SK-N-SH (cell line): Measurements from ENCODE around the gene ADAMTSL1. TPM values are rescaled to one million over a fixed set of nuclear protein-coding genes. Genes with fewer than 3 reads are reported as not detected.

Experiments
- CTCF ChIA-PET: fragments of 300-600, 350-600 bp; formaldehyde crosslinking; extraction: SDS; loops from one replicate; lab custom pipeline; 2021; lab: Yijun Ruan, JAX
- POLR2A ChIA-PET: fragments of 350-600 bp; sonication (Branson Sonifier 250); formaldehyde crosslinking; extraction: SDS; loops from one replicate; lab custom pipeline; 2020; ENCODE audit warnings: antibody characterized with exemption, inconsistent platforms; lab: Yijun Ruan, JAX
- DNase-seq: peaks from one replicate; pipeline ENCODE4 v3.0.0; 2012
- H2AFZ ChIP-seq: fragments of 200-600 bp; sonication (generic); 2 replicates; pipeline ENCODE4 v1.8.1; 2016; ENCODE audit warnings: antibody characterized with exemption, mild to moderate bottlenecking, low read depth
- H3F3A ChIP-seq: fragments of 200-600 bp; sonication (generic); replicated peaks from 2 replicates; pipeline ENCODE3; 2016; ENCODE audit warnings: antibody characterized with exemption, mild to moderate bottlenecking; ENCODE audit not compliant: insufficient read depth
- H3K27ac ChIP-seq, 2 experiments: fragments of 200-500 bp in 1 of 2; fragments of 200-600 bp in 1 of 2; sonication (Bioruptor generic) in 1 of 2; sonication (generic), shearing (Covaris generic) in 1 of 2; 2 replicates each; pipeline versions ENCODE4 v1.5.1 to v1.6.1; 2014 to 2016; ENCODE audit warnings: low read depth in 2 of 2, inconsistent platforms in 1 of 2, low read length in 1 of 2, mild to moderate bottlenecking in 1 of 2, mixed read lengths in 1 of 2
- H3K27me3 ChIP-seq: fragments of 200-600 bp; sonication (generic), shearing (Covaris generic); 2 replicates; pipeline ENCODE4 v1.6.1; 2016; ENCODE audit warnings: mixed run types; ENCODE audit not compliant: insufficient read depth
- H3K36me3 ChIP-seq, 2 experiments: fragments of 200-500 bp in 1 of 2; fragments of 200-600 bp in 1 of 2; sonication (Bioruptor generic) in 1 of 2; sonication (generic) in 1 of 2; replicated peaks in 1 of 2; 2 replicates each; pipeline versions ENCODE3 to v1.5.1; 2014 to 2016; ENCODE audit warnings: low read length in 1 of 2, mild to moderate bottlenecking in 1 of 2; ENCODE audit not compliant: insufficient read depth in 2 of 2, control insufficient read depth in 1 of 2
- H3K4me1 ChIP-seq, 2 experiments: fragments of 200-500 bp in 1 of 2; fragments of 200-600 bp in 1 of 2; sonication (Bioruptor generic) in 1 of 2; sonication (generic), shearing (Covaris generic) in 1 of 2; 2 replicates each; pipeline versions ENCODE4 v1.5.1 to v1.6.1; 2014 to 2016; ENCODE audit warnings: low read depth in 1 of 2, low read length in 1 of 2, mixed run types in 1 of 2; ENCODE audit not compliant: insufficient read depth in 2 of 2, control insufficient read depth in 1 of 2
- H3K4me2 ChIP-seq: fragments of 200-600 bp; sonication (generic), shearing (Covaris generic); 2 replicates; pipeline ENCODE4 v1.6.1; 2017; ENCODE audit warnings: mixed run types
- H3K4me3 ChIP-seq, 2 experiments: fragments of 200-500 bp in 1 of 2; fragments of 200-600 bp in 1 of 2; sonication (Bioruptor generic) in 1 of 2; sonication (generic), shearing (Covaris generic) in 1 of 2; 2 replicates each; pipeline versions ENCODE4 v1.5.1 to v1.8.1; 2014 to 2016; ENCODE audit warnings: low read depth in 2 of 2, inconsistent platforms in 1 of 2, low read length in 1 of 2, mild to moderate bottlenecking in 1 of 2, mixed read lengths in 1 of 2, moderate library complexity in 1 of 2
- H3K79me2 ChIP-seq: fragments of 200-600 bp; sonication (generic); 2 replicates; pipeline ENCODE4 v1.8.1; 2017; ENCODE audit warnings: mild to moderate bottlenecking; ENCODE audit not compliant: insufficient read depth
- H3K9ac ChIP-seq: fragments of 200-600 bp; sonication (generic); 2 replicates; pipeline ENCODE4 v1.6.1; 2017; ENCODE audit warnings: mixed run types
- H3K9me2 ChIP-seq: fragments of 200-600 bp; sonication (generic); 2 replicates; pipeline ENCODE4 v1.6.1; 2017; ENCODE audit warnings: mixed run types
- H3K9me3 ChIP-seq: fragments of 200-600 bp; sonication (generic); 2 replicates; pipeline ENCODE4 v1.6.1; 2017; ENCODE audit warnings: mixed run types, mild to moderate bottlenecking, moderate library complexity
- H4K20me1 ChIP-seq: fragments of 200-600 bp; sonication (generic); 2 replicates; pipeline ENCODE4 v1.6.1; 2017; ENCODE audit warnings: mild to moderate bottlenecking, mixed run types; ENCODE audit not compliant: insufficient read depth
- EP300 ChIP-seq, 2 experiments: IDR thresholded peaks; 2 replicates each; pipeline versions ENCODE4 v1.4.0 to v1.6.1; 2012; ENCODE audit warnings: borderline replicate concordance in 1 of 2, low read depth in 1 of 2, low read length in 1 of 2
- EZH2phosphoT487 ChIP-seq: fragments of 200-600 bp; sonication (generic); IDR thresholded peaks from 2 replicates; pipeline ENCODE4 v1.6.1; 2017; ENCODE audit warnings: low read depth, mixed run types, mild to moderate bottlenecking, antibody characterized with exemption, moderate library complexity, borderline replicate concordance
- FOSL2 ChIP-seq: IDR thresholded peaks from 2 replicates; pipeline ENCODE4 v1.4.0; 2012; ENCODE audit warnings: low read depth, mild to moderate bottlenecking, moderate library complexity, borderline replicate concordance
- FOXM1 ChIP-seq: IDR thresholded peaks from 2 replicates; pipeline ENCODE4 v1.4.0; 2012; ENCODE audit warnings: low read depth, mild to moderate bottlenecking
- GABPA ChIP-seq: IDR thresholded peaks from 2 replicates; pipeline ENCODE4 v1.4.0; 2012; ENCODE audit warnings: low read depth, mild to moderate bottlenecking
- GATA2 ChIP-seq: sonication (generic); formaldehyde crosslinking; IDR thresholded peaks from 2 replicates; pipeline ENCODE4 v1.5.0; 2020; ENCODE audit warnings: mild to moderate bottlenecking, missing genetic modification reagents
- MAX ChIP-seq: IDR thresholded peaks from 2 replicates; pipeline ENCODE4 v1.4.0; 2012; ENCODE audit warnings: low read depth
- NFIC ChIP-seq: IDR thresholded peaks from 2 replicates; pipeline ENCODE4 v1.4.0; 2012; ENCODE audit warnings: borderline replicate concordance
- NRF1 ChIP-seq: IDR thresholded peaks from 2 replicates; pipeline ENCODE4 v1.6.1; 2012; ENCODE audit warnings: low read depth, mild to moderate bottlenecking, low read length
- RAD21 ChIP-seq: IDR thresholded peaks from 2 replicates; pipeline ENCODE4 v1.6.1; 2012; ENCODE audit warnings: mild to moderate bottlenecking, low read length
- REST ChIP-seq: IDR thresholded peaks from 2 replicates; pipeline ENCODE4 v1.6.1; 2012; ENCODE audit warnings: mild to moderate bottlenecking, low read depth, low read length, moderate library complexity
- TAF1 ChIP-seq: IDR thresholded peaks from 2 replicates; pipeline ENCODE4 v1.6.1; 2012; ENCODE audit warnings: low read depth, mild to moderate bottlenecking, low read length, moderate library complexity, borderline replicate concordance
- TCF12 ChIP-seq: IDR thresholded peaks from 2 replicates; pipeline ENCODE4 v1.4.0; 2012
- TEAD4 ChIP-seq: IDR thresholded peaks from 2 replicates; pipeline ENCODE4 v1.4.0; 2012; ENCODE audit warnings: mild to moderate bottlenecking, borderline replicate concordance; ENCODE audit not compliant: insufficient read depth
- USF1 ChIP-seq: IDR thresholded peaks from 2 replicates; pipeline ENCODE4 v1.4.0; 2012; ENCODE audit warnings: low read depth, borderline replicate concordance
- WGBS: methylation state at CpG from one replicate; pipeline ENCODE4 v1.1.6; 2017; ENCODE audit warnings: low lambda C conversion rate; 5-methylcytosine and 5-hydroxymethylcytosine counted together
- polyA plus RNA-seq, 3 experiments: library from polyadenylated mRNA; depleted of rRNA; stranded (reverse); fragments of >200 nt; gene quantifications; 2 replicates each; pipeline ENCODE4 v1.2.3, GENCODE V29; 2012

ADAMTSL1 gene
- polyA plus RNA-seq, 1 of the 3 experiments (the other 2 are of a cell fraction) = 114 TPM

GRCh38 chr9:18857769-18858168, 383.8 kb downstream of the ADAMTSL1 start (continued):
- no peak for TF ChIP-seq TEAD4

- no peaks in the 10 kb centered on the region for H3K9me3 ChIP-seq
- H3K27me3 ChIP-seq = no peaks in the 10 kb centered on the region
- no peak overlapping the region for H2AFZ ChIP-seq
- no peaks in the 10 kb centered on the region for H3K9me2 ChIP-seq
- no peak for DNase-seq
- H3K9ac ChIP-seq = no peak overlapping the region
- POLR2A ChIA-PET = no interaction called here
- WGBS = 82% methylated on average over 14 of the region's 14 CpGs
- CTCF ChIA-PET = interaction anchor here (2.8 kb wide), 1 partner anchor 607 kb away, joined by 9 read pairs; no protein-coding TSS in a partner anchor
- H4K20me1 ChIP-seq = no peaks in the 10 kb centered on the region
- H3K79me2 ChIP-seq = no peaks in the 10 kb centered on the region
- peaks cover 2 to 48% of the 10 kb centered on the region in 2 experiments for H3K36me3 ChIP-seq
- H3K4me1 ChIP-seq = peaks cover 0 to 2% of the 10 kb centered on the region in 2 experiments; a peak in 2 of 4 replicates
- peaks cover 12% of the 10 kb centered on the region for H3F3A ChIP-seq
- TF ChIP-seq MAX (no peak), REST (no peak), FOXM1 (no peak), EP300 (IDR thresholded peaks at IDR 0.05; ENCODE audit: borderline replicate concordance in 1 of 2, low read depth in 1 of 2, low read length in 1 of 2) (no peak), GATA2 (CRISPR knock-in tag) (no peak), NRF1 (no peak), FOSL2 (no peak), GABPA (no peak), RAD21 (no peak), TEAD4 (no peak), TCF12 (no peak), EZH2phosphoT487 (no peak), USF1 (no peak), NFIC (no peak), TAF1 (no peak)
- no peak overlapping the region for H3K27ac ChIP-seq
- H3K4me2 ChIP-seq = no peak overlapping the region
- no peak overlapping the region for H3K4me3 ChIP-seq
Observed at GRCh38 chr9:18861609-18862544, 387.9 kb downstream of the ADAMTSL1 start.
